Parathyroid adenoma (tissue), 2 donors: Measurements from ENCODE around the gene SEMA6D.

ENCODE experiments used
- H2AFZ ChIP-seq: fragments of 300-600 bp; sonication (generic); one replicate; pipeline ENCODE4 v1.7.0; 2017; ENCODE audit warnings: antibody characterized with exemption, mild to moderate bottlenecking
- H3K27ac ChIP-seq: fragments of 300-600 bp; sonication (generic); one replicate; pipeline ENCODE4 v1.7.0; 2017
- H3K27me3 ChIP-seq: fragments of 300-600 bp; sonication (generic); one replicate; pipeline ENCODE4 v1.7.0; 2017; ENCODE audit warnings: low read length; ENCODE audit not compliant: control insufficient read depth, insufficient read depth
- H3K36me3 ChIP-seq: fragments of 300-600 bp; sonication (generic); one replicate; pipeline ENCODE4 v1.7.0; 2017; ENCODE audit warnings: low read length; ENCODE audit not compliant: control insufficient read depth, insufficient read depth
- H3K4me1 ChIP-seq: fragments of 300-600 bp; sonication (generic); one replicate; pipeline ENCODE4 v1.7.0; 2017; ENCODE audit warnings: control low read depth
- H3K4me2 ChIP-seq: fragments of 300-600 bp; sonication (generic); one replicate; pipeline ENCODE4 v1.7.0; 2017; ENCODE audit warnings: low read length
- H3K4me3 ChIP-seq: fragments of 300-600 bp; sonication (generic); one replicate; pipeline ENCODE4 v1.7.0; 2017; ENCODE audit warnings: low read depth, low read length
- H3K79me2 ChIP-seq: fragments of 300-600 bp; sonication (generic); one replicate; pipeline ENCODE4 v1.7.0; 2017; ENCODE audit warnings: control low read depth
- H3K9ac ChIP-seq: fragments of 300-600 bp; sonication (generic); one replicate; pipeline ENCODE4 v1.7.0; 2017; ENCODE audit warnings: mild to moderate bottlenecking
- H3K9me3 ChIP-seq: fragments of 300-600 bp; sonication (generic); one replicate; pipeline ENCODE4 v1.7.0; 2017; ENCODE audit warnings: low read length; ENCODE audit not compliant: control insufficient read depth
- CTCF ChIP-seq: fragments of 300-600 bp; sonication (generic); IDR thresholded peaks from one replicate; pipeline ENCODE4 v1.7.0; 2017; ENCODE audit warnings: antibody characterized with exemption, mild to moderate bottlenecking
- donor health status: primary hyperparathyroidism.

The SEMA6D gene

GRCh38 chr15:47742334-47742733 lies 25.0 kb downstream of the SEMA6D start:
- no peak for TF ChIP-seq CTCF
- no peak overlapping the region for H2AFZ ChIP-seq
- no peaks in the 10 kb centered on the region for H3K36me3 ChIP-seq
- H3K9me3 ChIP-seq: no peaks in the 10 kb centered on the region
- no peaks in the 10 kb centered on the region for H3K4me1 ChIP-seq
- H3K4me3 ChIP-seq: no peak overlapping the region
- no peak overlapping the region for H3K4me2 ChIP-seq
- no peak overlapping the region for H3K27ac ChIP-seq
- H3K79me2 ChIP-seq: peaks cover 15% of the 10 kb centered on the region
- no peak overlapping the region for H3K9ac ChIP-seq
- no peaks in the 10 kb centered on the region for H3K27me3 ChIP-seq

- no peaks in the 10 kb centered on the region for H3K9me3 ChIP-seq
- H3K27ac ChIP-seq: no peak overlapping the region
- H3K9ac ChIP-seq: no peak overlapping the region
- no peaks in the 10 kb centered on the region for H3K4me1 ChIP-seq
- no peaks in the 10 kb centered on the region for H3K27me3 ChIP-seq
- H3K36me3 ChIP-seq: no peaks in the 10 kb centered on the region
- no peak overlapping the region for H2AFZ ChIP-seq
- H3K4me3 ChIP-seq: no peak overlapping the region
- peaks cover 15% of the 10 kb centered on the region for H3K79me2 ChIP-seq
- TF ChIP-seq CTCF: no peak
- H3K4me2 ChIP-seq: no peak overlapping the region
Observed at GRCh38 chr15:47742742-47743141, 25.4 kb downstream of the SEMA6D start.

GRCh38 chr15:47743385-47743784 lies 26.1 kb downstream of the SEMA6D start:
- Histone ChIP-seq H3K27ac (no peak overlapping the region), H3K4me1 (no peaks in the 10 kb centered on the region), H3K9ac (no peak overlapping the region), H3K4me3 (no peak overlapping the region), H3K79me2 (peaks cover 15% of the 10 kb centered on the region), H3K27me3 (no peaks in the 10 kb centered on the region), H2AFZ (no peak overlapping the region), H3K36me3 (no peaks in the 10 kb centered on the region), H3K4me2 (no peak overlapping the region), H3K9me3 (no peaks in the 10 kb centered on the region)
- TF ChIP-seq CTCF: no peak

- H3K27ac ChIP-seq: no peak overlapping the region
- no peak for TF ChIP-seq CTCF
- H3K79me2 ChIP-seq: peaks cover 12% of the 10 kb centered on the region
- no peak overlapping the region for H3K4me2 ChIP-seq
- no peaks in the 10 kb centered on the region for H3K36me3 ChIP-seq
- no peaks in the 10 kb centered on the region for H3K4me1 ChIP-seq
- H3K4me3 ChIP-seq: no peak overlapping the region
- H3K9me3 ChIP-seq: no peaks in the 10 kb centered on the region
- H3K27me3 ChIP-seq: no peaks in the 10 kb centered on the region
- H3K9ac ChIP-seq: no peak overlapping the region
- H2AFZ ChIP-seq: no peak overlapping the region
Observed at GRCh38 chr15:47743886-47744285, 26.6 kb downstream of the SEMA6D start.

- Histone ChIP-seq H2AFZ (no peak overlapping the region), H3K27ac (no peak overlapping the region), H3K36me3 (no peaks in the 10 kb centered on the region), H3K4me1 (no peaks in the 10 kb centered on the region), H3K79me2 (peaks cover 10% of the 10 kb centered on the region), H3K4me3 (no peak overlapping the region), H3K27me3 (no peaks in the 10 kb centered on the region), H3K9ac (no peak overlapping the region), H3K4me2 (no peak overlapping the region), H3K9me3 (no peaks in the 10 kb centered on the region)
- TF ChIP-seq CTCF: no peak
Observed at GRCh38 chr15:47744496-47744895, 27.2 kb downstream of the SEMA6D start.
